Gastrocnemius medialis (tissue), 4 donors: ENCODE measurements around the gene NHEJ1. TPM values are rescaled to one million over a fixed set of nuclear protein-coding genes. Genes with fewer than 3 reads are reported as not detected.

Experiments used
- ATAC-seq, 2 donors: fragments of 150-250 bp; one replicate each; pipeline ENCODE4 v1.9.1; 2016
- DNase-seq, 2 donors: peaks; one replicate each; pipeline ENCODE4 v3.0.0-alpha.2; 2019
- H3K27ac ChIP-seq, 4 donors: fragments of 200-600 bp; sonication (generic); 1 replicate in 1 of 4; 2 replicates in 3 of 4; pipeline ENCODE4 v1.5.1; 2016 to 2018; ENCODE audit warnings: mild to moderate bottlenecking in 2 of 4, moderate library complexity in 1 of 4
- H3K27me3 ChIP-seq, 3 donors: fragments of 200-600 bp; sonication (generic) in 2 of 3; 1 replicate in 1 of 3; 2 replicates in 2 of 3; pipeline versions ENCODE4 v1.5.1 to v1.6.0; 2016 to 2019; ENCODE audit warnings: mild to moderate bottlenecking in 1 of 3, moderate library complexity in 1 of 3
- H3K36me3 ChIP-seq, 2 donors: fragments of 200-600 bp; sonication (generic) in 1 of 2; one replicate each; pipeline ENCODE4 v1.5.1; 2017 to 2018
- H3K4me1 ChIP-seq, 2 donors: fragments of 200-600 bp; sonication (generic) in 1 of 2; one replicate each; pipeline ENCODE4 v1.5.1; 2016 to 2017; ENCODE audit warnings: mild to moderate bottlenecking in 2 of 2
- H3K4me3 ChIP-seq, 4 donors: fragments of 200-600 bp; sonication (generic) in 3 of 4; 1 replicate in 1 of 4; 2 replicates in 3 of 4; pipeline ENCODE4 v1.5.1; 2016 to 2019; ENCODE audit warnings: mild to moderate bottlenecking in 2 of 4
- H3K9me3 ChIP-seq, 3 donors: fragments of 200-600 bp; sonication (generic) in 2 of 3; 1 replicate in 1 of 3; 2 replicates in 2 of 3; pipeline ENCODE4 v1.5.1; 2016 to 2019
- CTCF ChIP-seq, 5 experiments: fragments of 450-650 bp in 3 of 5; fragments of 200-600 bp in 2 of 5; sonication (generic) in 2 of 5; IDR thresholded peaks in 4 of 5; conservative IDR thresholded peaks in 1 of 5; 1 replicate in 4 of 5; 2 replicates in 1 of 5; pipeline ENCODE4 v1.5.1; 2016 to 2019; ENCODE audit warnings: antibody characterized with exemption in 5 of 5, mild to moderate bottlenecking in 3 of 5, moderate library complexity in 3 of 5
- POLR2A ChIP-seq, 2 donors: fragments of 450-650 bp; IDR thresholded peaks; one replicate each; pipeline ENCODE4 v1.6.1; 2017; ENCODE audit warnings: antibody characterized with exemption in 2 of 2, mild to moderate bottlenecking in 2 of 2, moderate library complexity in 2 of 2
- in situ Hi-C, 4 donors: fragments of 200-750 bp; cut with MboI; loops; one replicate each; pipeline versions ENCODE4 v1.15.0 to v1.8.0; 2017; ENCODE audit warnings: low sequenced_read_pairs in 4 of 4
- intact Hi-C: fragments of 100-400 bp; cut with DNase I; formaldehyde crosslinking; loops from one replicate; pipeline ENCODE4 v1.15.1; 2023; ENCODE audit warnings: low total_unique reads
- total RNA-seq, 4 donors: library from RNA; depleted of rRNA; stranded (reverse); fragments of >200 nt; gene quantifications; one replicate each; pipeline versions ENCODE4 v1.1.0 to v1.2.3, GENCODE V29; 2016

Gene NHEJ1
- total RNA-seq, 4 donors from 2014 or later: 24.5 to 39.0 (median 26.4) TPM

DNA sequence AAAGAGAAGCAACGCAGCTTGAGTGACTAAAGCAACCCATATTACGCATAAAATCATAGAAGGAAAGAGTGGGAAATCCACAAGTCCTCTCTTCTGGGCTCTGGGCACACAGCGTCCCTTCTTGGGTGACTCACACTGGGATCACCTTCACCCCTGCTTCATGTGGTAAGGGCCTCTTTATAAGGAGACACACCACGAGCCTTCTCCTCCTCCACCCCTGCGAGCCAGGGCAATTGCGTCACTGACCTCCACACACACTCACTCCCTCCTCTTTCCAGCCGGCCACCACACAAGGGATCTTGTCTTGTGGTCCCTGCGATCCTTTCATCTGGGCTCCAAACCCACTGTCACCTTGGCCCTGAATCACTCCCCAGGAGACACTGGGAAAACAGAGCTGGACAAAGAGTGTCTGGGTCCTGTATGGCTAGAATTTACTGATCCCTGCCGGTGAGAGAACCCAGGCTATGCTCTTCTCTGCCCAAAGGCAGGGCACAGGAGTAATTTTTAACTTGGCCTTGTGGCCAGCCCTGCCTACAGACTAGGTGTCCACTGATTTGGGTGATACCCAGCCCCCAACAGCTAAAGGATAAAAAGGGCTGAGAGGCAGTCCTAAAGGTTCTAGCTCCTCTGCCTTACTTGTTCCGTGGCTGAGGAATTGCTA lies 35.3 kb downstream of the NHEJ1 start:
- Histone ChIP-seq H3K9me3 (no peaks in the 10 kb centered on the region), H3K4me3 (no peak overlapping the region), H3K27me3 (no peaks in the 10 kb centered on the region), H3K4me1 (peaks cover 0 to 2% of the 10 kb centered on the region in 2 donors), H3K27ac (no peak overlapping the region), H3K36me3 (no peaks in the 10 kb centered on the region)
- in situ Hi-C loops: loop anchor here in 1 of 4 donors (10.0 kb wide), 1 partner anchor 61 kb away; the partner anchor contains the start of gene IHH
- DNase-seq (peak; percentile 14 to 64), ATAC-seq (peak; percentile 69 to 80)
- TF ChIP-seq POLR2A (IDR thresholded peaks at IDR 0.05) (no peak), CTCF (IDR thresholded peaks at IDR 0.05 in 4 of 5, conservative IDR thresholded peaks at IDR 0.05 in 1 of 5) (no peak)
- intact Hi-C loops: no loop called here

DNA sequence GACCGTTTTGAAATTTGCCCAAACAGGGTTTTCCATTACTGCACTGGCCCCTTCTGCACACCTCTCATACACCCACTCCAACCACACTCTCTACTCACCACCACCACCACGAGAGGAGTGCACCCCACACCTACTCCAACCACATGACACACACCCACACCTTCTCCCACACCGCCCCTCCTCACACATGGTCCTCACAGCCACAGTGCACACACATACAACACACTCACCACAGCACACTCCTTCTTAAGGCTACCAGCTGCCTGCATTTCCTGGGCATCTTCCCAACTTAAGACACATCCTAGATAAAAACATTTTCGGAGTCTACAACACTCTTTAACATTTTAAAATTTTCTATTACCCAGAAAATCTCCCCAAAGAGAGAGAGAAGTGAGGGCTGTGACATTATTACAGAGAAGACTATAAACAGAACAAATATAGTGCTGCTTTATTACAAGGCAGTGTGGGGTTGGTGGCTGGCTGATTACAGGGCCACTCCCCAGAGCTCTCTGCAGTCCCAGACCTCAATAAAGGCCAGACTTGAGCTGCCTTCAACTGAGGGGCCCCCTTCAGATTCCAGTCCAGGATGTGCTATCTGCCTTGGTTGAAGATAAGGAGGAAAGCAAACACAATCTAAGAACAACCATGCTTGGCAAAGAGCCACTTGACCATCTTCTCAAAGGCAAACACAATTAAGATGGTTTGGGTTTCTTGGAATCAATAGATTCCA lies 36.1 kb downstream of the NHEJ1 start:
- H3K9me3 ChIP-seq: no peaks in the 10 kb centered on the region
- H3K27me3 ChIP-seq: no peaks in the 10 kb centered on the region
- ATAC-seq: no peak
- no peak for DNase-seq
- H3K27ac ChIP-seq: peak overlapping the region in 1 of 4 donors; percentile 1
- no peak overlapping the region for H3K4me3 ChIP-seq
- peaks cover 0 to 2% of the 10 kb centered on the region in 2 donors for H3K4me1 ChIP-seq
- H3K36me3 ChIP-seq: no peaks in the 10 kb centered on the region
- in situ Hi-C loops (loop anchor here in 1 of 4 donors (10.0 kb wide), 1 partner anchor 60 kb away; the partner anchor contains the start of gene IHH), intact Hi-C loops (no loop called here)
- no peak for TF ChIP-seq CTCF (IDR thresholded peaks at IDR 0.05 in 4 of 5, conservative IDR thresholded peaks at IDR 0.05 in 1 of 5)
- TF ChIP-seq POLR2A (IDR thresholded peaks at IDR 0.05): no peak

GRCh38 chr2:219123356-219124135 lies 37.1 kb downstream of the NHEJ1 start:
- H3K4me1 ChIP-seq: peaks cover 0 to 2% of the 10 kb centered on the region in 2 donors
- H3K27me3 ChIP-seq: no peaks in the 10 kb centered on the region
- no peak for ATAC-seq
- in situ Hi-C loops: loop anchor here in 1 of 4 donors (10.0 kb wide), 1 partner anchor 59 kb away; the partner anchor contains the start of gene IHH
- H3K9me3 ChIP-seq: no peaks in the 10 kb centered on the region
- H3K4me3 ChIP-seq: no peak overlapping the region
- intact Hi-C loops: no loop called here
- DNase-seq: no peak
- TF ChIP-seq CTCF (IDR thresholded peaks at IDR 0.05 in 4 of 5, conservative IDR thresholded peaks at IDR 0.05 in 1 of 5) (no peak), POLR2A (IDR thresholded peaks at IDR 0.05) (no peak)
- H3K27ac ChIP-seq: no peak overlapping the region
- no peaks in the 10 kb centered on the region for H3K36me3 ChIP-seq

DNA sequence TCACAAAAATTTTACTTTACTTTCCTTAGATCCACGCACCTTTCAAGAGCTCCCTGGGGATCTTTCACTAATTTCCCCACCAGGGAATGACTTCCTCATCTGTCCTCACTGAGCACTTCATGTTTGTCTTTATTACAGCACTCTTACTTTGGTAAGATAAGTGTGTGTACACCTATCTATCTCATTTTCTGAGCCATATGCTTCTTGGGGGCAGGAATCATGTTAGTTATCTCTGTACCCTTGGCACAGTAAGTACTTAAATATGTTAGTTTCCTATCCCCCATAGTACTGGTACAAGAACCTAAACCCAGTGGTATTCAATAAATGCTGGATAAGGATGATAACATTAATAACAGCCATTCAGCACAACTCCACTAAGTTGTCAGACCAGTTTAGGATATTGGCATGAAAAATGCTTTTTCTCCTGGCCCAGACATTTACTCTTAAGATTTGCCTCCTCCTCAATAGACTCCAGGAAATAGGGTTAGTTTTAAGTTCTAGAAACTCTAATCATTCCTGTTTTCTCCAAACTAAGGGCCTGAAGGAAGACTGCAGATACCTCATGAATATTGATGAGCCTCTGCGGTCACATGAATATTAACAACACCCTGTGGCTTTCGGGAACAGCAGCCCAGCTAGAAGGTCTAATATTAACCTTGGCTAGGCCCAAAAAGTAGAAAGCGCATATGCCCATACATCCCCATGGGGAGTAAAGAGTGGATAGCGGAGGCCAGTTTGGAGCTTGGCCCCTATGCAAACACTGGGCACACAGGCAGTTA lies 38.2 kb downstream of the NHEJ1 start:
- intact Hi-C loops (no loop called here), in situ Hi-C loops (loop anchor here in 1 of 4 donors (10.0 kb wide), 1 partner anchor 58 kb away; the partner anchor contains the start of gene IHH)
- Histone ChIP-seq H3K27ac (no peak overlapping the region), H3K36me3 (no peaks in the 10 kb centered on the region), H3K4me1 (peaks cover 0 to 2% of the 10 kb centered on the region in 2 donors), H3K9me3 (no peaks in the 10 kb centered on the region), H3K4me3 (no peak overlapping the region), H3K27me3 (no peaks in the 10 kb centered on the region)
- DNase-seq: no peak
- no peak for ATAC-seq
- TF ChIP-seq POLR2A (IDR thresholded peaks at IDR 0.05) (no peak), CTCF (IDR thresholded peaks at IDR 0.05 in 4 of 5, conservative IDR thresholded peaks at IDR 0.05 in 1 of 5) (no peak)
